GM08714 (cell line): ENCODE results near the gene DCAF5.

Experiments
- H3K4me3 ChIP-seq: fragments of 200-500 bp; sonication (Bioruptor generic); 2 replicates; pipeline ENCODE4 v1.5.1; 2014; ENCODE audit warnings: mild to moderate bottlenecking, low read length, inconsistent platforms
- ZNF274 ChIP-seq: IDR thresholded peaks from 2 replicates; pipeline ENCODE4 v1.6.1; 2012; ENCODE audit warnings: mild to moderate bottlenecking, low read depth, low read length

Gene DCAF5

GRCh38 chr14:69008421-69008884, 144.5 kb downstream of the DCAF5 start:
- no peak overlapping the region for H3K4me3 ChIP-seq
- TF ChIP-seq ZNF274 = no peak

GRCh38 chr14:69006346-69006745, 146.6 kb downstream of the DCAF5 start:
- no peak overlapping the region for H3K4me3 ChIP-seq
- TF ChIP-seq ZNF274 = no peak

- H3K4me3 ChIP-seq = no peak overlapping the region
- no peak for TF ChIP-seq ZNF274
Observed at GRCh38 chr14:69005432-69006148, 147.3 kb downstream of the DCAF5 start.

- H3K4me3 ChIP-seq = no peak overlapping the region
- no peak for TF ChIP-seq ZNF274
Observed at GRCh38 chr14:69004731-69005431, 148.0 kb downstream of the DCAF5 start.

GRCh38 chr14:69003626-69004025, 149.3 kb downstream of the DCAF5 start:
- TF ChIP-seq ZNF274 = no peak
- H3K4me3 ChIP-seq = no peak overlapping the region

- no peak for TF ChIP-seq ZNF274
- H3K4me3 ChIP-seq = no peak overlapping the region
Observed at GRCh38 chr14:69002069-69002468, 150.8 kb downstream of the DCAF5 start.

- no peak for TF ChIP-seq ZNF274
- H3K4me3 ChIP-seq = no peak overlapping the region
Observed at GRCh38 chr14:69001375-69001774, 151.5 kb downstream of the DCAF5 start.
